Limb (tissue), 2 donors: ENCODE measurements around the gene CAB39.

Experiments
- DNase-seq, 2 donors: peaks; one replicate each; pipeline ENCODE4 v3.0.0-alpha.2; 2016; ENCODE audit errors: extremely low spot score in 2 of 2

The CAB39 gene

GRCh38 chr2:230861552-230862255, 149.1 kb downstream of the CAB39 start:
- DNase-seq: no peak

GRCh38 chr2:230862292-230862691, 149.7 kb downstream of the CAB39 start:
- DNase-seq: no peak

- DNase-seq: no peak
Measured at GRCh38 chr2:230863031-230863430, 150.4 kb downstream of the CAB39 start.

DNA sequence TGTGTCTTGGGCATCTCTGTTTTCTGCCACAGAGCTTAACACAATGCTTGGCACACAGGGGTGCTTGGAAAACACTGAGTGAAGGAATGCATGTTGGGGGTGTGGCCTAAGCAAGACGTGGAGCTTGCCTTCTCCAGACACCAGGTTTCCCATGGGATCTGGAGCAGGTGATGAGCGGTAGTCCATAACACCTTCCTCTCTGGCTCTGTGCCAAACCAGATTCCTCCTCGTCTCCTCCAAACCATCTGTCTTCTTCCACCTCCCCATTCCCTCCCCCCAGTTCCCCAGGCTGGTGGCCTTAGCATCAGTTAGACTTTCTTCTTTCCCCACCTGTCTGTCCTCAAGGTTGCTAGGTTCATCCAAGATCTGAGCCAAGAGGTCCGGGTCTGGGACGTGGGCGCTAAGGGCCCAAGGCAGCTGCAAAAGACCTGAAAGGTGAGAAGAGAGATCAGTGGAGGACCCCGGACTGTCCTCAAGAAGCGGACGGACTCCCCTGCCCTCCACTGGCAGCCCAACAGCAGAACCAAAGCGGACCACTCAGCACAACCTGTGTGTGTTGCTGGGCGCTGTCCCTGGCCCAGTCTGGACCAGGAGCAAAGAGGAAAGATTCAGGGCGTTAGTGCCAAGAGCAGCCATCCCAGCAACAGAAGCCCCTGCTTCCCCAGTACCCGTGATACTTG, 150.9 kb downstream of the CAB39 start:
- no peak for DNase-seq

DNA sequence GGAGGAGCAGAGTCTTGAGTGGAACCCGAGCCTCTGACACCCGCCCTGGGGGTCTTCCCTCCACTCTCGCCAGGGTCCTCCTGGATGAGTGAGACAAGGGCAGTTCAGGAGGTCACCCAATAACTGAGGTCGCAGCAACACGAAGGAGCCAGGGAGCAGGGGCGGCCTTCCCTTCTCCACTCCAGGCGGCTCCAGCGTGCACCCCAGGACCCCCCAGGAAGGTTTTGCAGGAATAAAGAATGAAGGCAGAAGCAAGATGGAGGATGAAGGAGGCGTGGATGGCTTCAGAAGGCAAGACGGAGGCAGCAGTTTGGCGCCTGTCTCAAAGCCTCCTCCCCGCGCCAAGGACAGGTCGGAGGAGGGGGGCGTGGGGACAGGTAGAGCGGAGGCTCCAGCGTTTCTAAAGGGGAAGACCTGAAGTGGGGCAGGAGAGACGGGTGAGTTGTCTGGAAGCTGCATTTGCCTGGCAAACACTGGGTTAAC, 151.5 kb downstream of the CAB39 start:
- no peak for DNase-seq

- DNase-seq: peak; percentile 81 to 89
Measured at GRCh38 chr2:230864605-230865306, 152.1 kb downstream of the CAB39 start, which contains the start of gene ITM2C. Gene ITM2C (plus strand): TSS chr2:230864942. CDS start chr2:230865026, 84 bp downstream.

- DNase-seq: peak in 1 of 2 donors; percentile 29
Measured at GRCh38 chr2:230865307-230865765, 152.7 kb downstream of the CAB39 start.

- peak; percentile 14 to 82 for DNase-seq
Measured at GRCh38 chr2:230865766-230866755, 153.4 kb downstream of the CAB39 start.

DNA sequence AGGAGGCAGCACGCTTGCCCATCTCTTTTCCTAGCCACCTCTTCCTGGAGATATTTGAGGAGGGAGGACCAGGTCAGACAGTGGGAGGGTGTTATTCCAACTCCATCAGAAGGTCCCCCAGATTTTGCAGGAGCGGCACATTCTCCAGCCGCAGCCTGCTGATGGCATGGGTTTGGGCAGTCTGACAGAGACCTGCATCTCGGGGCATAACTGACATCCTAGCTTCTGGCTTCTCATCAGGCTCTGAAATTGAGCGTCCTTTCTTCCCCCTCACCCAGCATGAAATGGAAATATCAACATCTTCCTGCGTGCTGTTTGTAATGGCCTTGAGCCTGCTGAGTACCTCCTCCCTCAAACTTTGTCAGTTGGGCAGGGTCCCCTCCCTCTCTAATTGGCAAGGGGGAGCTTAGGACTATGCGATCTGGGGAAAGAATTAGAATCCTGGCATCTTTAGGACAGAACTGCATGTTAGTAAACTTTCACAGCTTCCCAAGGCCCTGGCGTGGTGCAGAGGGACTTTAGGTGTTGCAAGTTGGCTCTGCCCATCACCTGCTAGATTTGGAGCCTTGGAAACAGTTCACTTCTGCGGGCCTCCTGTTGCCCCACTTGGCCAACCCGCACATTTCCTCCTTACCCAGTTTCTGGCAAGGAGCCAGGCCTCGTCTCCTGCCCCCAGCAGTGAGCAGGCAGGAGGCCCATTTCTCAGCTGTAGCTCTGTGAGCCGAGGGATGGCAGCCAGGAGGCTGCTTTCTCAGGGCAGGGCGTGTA, 154.3 kb downstream of the CAB39 start:
- peak; percentile 19 to 77 for DNase-seq

DNA sequence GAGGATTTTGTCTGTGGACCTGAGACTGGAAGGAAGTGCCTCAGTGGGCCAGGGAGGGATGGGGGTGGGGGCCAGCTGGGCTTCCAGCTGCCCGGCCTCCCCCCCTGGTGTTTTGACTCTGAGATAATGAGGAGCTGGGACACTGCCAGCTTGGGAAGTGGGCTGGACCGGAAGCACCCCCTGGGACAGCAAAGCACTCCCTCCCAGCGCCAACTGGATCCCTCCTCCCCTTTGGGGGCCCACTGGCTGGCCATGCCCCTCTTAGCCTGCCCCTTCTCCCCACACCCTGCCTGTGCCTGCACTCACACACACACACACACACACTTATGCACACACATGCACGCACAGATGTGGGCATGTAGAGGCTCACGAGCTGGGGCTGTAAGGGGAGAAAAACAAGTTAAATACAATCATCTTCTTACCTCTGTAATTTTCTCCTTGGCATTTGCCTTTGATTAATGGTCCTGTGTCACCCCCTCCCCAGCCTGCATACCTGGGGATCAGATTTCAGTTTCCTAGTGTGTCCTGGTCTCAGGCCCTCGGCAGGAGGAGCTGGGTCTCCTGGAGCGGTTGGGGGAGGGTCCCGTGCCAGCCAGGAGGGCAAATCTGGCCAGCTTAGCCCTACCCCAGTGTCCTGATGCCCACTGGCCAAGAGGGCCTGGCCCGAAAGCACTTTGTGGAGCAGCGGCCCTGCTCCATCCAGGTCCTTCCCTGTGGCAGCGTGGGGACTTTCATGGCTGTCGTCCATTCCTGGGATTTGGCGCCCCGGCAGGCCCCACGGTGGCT, 155.7 kb downstream of the CAB39 start:
- DNase-seq: peak; percentile 26 to 77

GRCh38 chr2:230868947-230869913, 156.6 kb downstream of the CAB39 start:
- peak; percentile 44 to 65 for DNase-seq

DNA sequence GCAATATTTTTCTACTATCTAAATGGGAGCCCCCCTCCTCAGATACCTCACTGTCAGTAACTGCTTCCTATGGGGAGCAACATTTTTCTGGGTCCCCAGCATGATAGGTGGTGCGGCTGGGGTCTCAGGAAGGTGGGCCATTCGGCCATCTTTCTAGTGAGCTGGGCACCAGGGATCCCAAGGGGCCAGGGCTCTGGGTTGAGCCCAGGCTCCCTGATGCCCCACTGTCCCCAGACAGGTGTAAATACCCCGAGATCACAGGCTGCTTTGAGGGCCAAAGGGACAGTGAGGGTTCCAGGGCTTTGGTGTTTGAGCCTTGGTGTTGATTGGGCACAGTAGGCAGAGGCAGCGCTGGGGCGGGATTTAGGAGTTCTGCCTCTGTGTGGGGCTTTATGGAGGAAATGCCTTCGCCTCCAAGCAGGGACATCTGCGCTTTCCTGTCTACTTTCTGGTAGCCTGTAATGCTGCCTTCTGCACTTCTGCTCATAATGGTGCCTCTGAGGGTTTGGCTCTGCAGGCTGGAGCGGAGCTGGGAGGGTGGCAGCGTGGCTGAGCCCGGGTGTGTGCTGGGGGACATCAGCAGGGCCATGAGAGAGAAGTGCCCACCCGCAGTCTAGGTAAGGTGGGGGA, 157.4 kb downstream of the CAB39 start:
- DNase-seq: peak in 1 of 2 donors; percentile 11
